Measurements from ENCODE around the gene BABAM2.

The BABAM2 gene

GRCh38 chr2:28219138-28219537 lies 328.6 kb downstream of the BABAM2 start:
- H3K4me3 ChIP-seq (ENCODE audit: low read length in 2 of 2) = no peak overlapping the region
- H3K27ac ChIP-seq (ENCODE audit: low read length) = no peak overlapping the region
- H3K9me3 ChIP-seq (ENCODE audit: control insufficient read depth in 2 of 2, low read length in 2 of 2) = no peaks in the 10 kb centered on the region
- no peak overlapping the region for H3K9ac ChIP-seq (ENCODE audit: low read length in 2 of 2)
- H3K27me3 ChIP-seq (ENCODE audit: control insufficient read depth in 1 of 2, insufficient read depth in 2 of 2, low read length in 2 of 2) = no peaks in the 10 kb centered on the region
- H3K4me1 ChIP-seq (ENCODE audit: control insufficient read depth, insufficient read depth, low read length) = no peaks in the 10 kb centered on the region
- H3K36me3 ChIP-seq (ENCODE audit: control insufficient read depth in 2 of 2, insufficient read depth in 2 of 2, low read length in 2 of 2) = no peaks in the 10 kb centered on the region

DNA sequence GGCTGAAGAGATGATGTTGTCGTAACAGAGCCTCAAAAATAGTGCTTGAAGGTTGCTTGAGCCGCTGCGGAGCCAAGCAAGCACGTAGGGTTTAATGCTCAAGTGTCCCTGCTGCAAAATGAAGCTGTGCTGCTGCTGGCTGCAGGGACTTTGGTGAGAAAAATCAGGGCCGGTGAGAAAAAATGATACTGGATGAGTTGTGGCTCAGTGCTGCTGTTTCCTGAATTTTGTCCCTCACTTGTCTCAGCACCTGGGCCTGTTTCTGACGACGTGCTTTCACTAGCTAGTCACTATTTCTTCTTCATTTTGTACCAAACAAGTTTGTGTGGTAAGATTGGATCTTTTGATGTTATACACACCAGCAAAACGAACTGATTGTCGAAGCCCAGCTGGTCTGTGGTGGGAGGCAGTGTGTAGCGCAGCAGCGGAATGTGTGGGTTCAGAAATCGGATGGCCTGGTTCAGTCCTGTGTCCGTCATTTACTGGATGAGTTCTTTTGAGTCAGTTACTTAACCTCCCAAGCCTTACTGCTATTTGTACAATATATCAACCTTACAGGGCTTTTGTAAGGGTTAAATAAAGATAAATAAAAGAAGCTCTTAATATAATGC lies 329.3 kb downstream of the BABAM2 start:
- Histone ChIP-seq H3K9me3 (ENCODE audit: control insufficient read depth in 2 of 2, low read length in 2 of 2) (no peaks in the 10 kb centered on the region), H3K9ac (ENCODE audit: low read length in 2 of 2) (no peak overlapping the region), H3K4me3 (ENCODE audit: low read length in 2 of 2) (no peak overlapping the region), H3K36me3 (ENCODE audit: control insufficient read depth in 2 of 2, insufficient read depth in 2 of 2, low read length in 2 of 2) (no peaks in the 10 kb centered on the region), H3K27ac (ENCODE audit: low read length) (no peak overlapping the region), H3K4me1 (ENCODE audit: control insufficient read depth, insufficient read depth, low read length) (no peaks in the 10 kb centered on the region), H3K27me3 (ENCODE audit: control insufficient read depth in 1 of 2, insufficient read depth in 2 of 2, low read length in 2 of 2) (no peaks in the 10 kb centered on the region)

DNA sequence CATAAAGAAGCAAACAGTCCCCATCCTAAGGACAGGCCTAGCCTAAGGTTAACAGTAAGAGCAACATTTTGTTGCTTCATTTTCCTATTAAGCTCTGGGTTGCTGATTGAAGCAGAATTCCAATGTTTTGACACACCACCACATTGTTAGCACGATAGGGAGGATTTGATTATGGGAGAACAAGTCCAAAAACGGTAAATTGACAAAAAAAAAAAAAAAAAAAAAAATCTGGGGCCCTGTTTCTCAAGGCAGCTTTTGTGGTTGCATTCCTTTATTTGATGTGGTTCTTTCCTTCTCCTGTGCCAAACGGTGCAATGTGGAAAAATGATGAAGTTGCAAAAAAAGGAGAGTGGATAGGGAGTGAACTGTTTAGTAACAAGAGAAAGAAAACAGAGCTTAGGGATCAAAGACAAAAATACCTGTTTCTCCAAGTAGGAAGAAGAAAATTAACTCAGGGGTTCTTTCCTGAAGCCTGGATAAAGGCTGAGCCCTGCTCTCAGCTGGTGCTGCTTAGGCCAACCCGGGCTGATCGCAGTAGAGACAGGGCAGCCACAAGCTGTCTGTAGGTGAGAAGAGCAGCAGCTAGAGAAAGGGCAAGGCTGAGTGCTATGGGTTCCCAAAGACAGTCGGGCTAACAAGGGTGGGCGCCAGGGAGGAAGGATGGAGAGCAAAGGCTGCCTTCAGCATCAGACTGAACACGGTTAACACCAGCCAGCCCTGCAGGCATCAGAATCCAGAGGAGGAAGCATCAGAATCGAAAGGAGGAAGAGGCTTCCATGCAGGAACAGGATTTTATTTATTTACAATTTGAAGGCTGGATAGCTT lies 334.3 kb downstream of the BABAM2 start:
- no peaks in the 10 kb centered on the region for H3K36me3 ChIP-seq (ENCODE audit: control insufficient read depth in 2 of 2, insufficient read depth in 2 of 2, low read length in 2 of 2)
- peak overlapping the region in 1 of 2 donors; percentile 31 for H3K9ac ChIP-seq (ENCODE audit: low read length in 2 of 2)
- peak overlapping the region in 1 of 2 donors; percentile 30 for H3K4me3 ChIP-seq (ENCODE audit: low read length in 2 of 2)
- H3K9me3 ChIP-seq (ENCODE audit: control insufficient read depth in 2 of 2, low read length in 2 of 2) = no peaks in the 10 kb centered on the region
- no peaks in the 10 kb centered on the region for H3K4me1 ChIP-seq (ENCODE audit: control insufficient read depth, insufficient read depth, low read length)
- H3K27me3 ChIP-seq (ENCODE audit: control insufficient read depth in 1 of 2, insufficient read depth in 2 of 2, low read length in 2 of 2) = no peaks in the 10 kb centered on the region
- H3K27ac ChIP-seq (ENCODE audit: low read length) = peak overlapping the region; percentile 19

GRCh38 chr2:28225473-28226080 lies 335.0 kb downstream of the BABAM2 start:
- Histone ChIP-seq H3K4me3 (ENCODE audit: low read length in 2 of 2) (no peak overlapping the region), H3K4me1 (ENCODE audit: control insufficient read depth, insufficient read depth, low read length) (no peaks in the 10 kb centered on the region), H3K27ac (ENCODE audit: low read length) (peak overlapping the region; percentile 19), H3K36me3 (ENCODE audit: control insufficient read depth in 2 of 2, insufficient read depth in 2 of 2, low read length in 2 of 2) (no peaks in the 10 kb centered on the region), H3K9me3 (ENCODE audit: control insufficient read depth in 2 of 2, low read length in 2 of 2) (no peaks in the 10 kb centered on the region), H3K27me3 (ENCODE audit: control insufficient read depth in 1 of 2, insufficient read depth in 2 of 2, low read length in 2 of 2) (no peaks in the 10 kb centered on the region), H3K9ac (ENCODE audit: low read length in 2 of 2) (no peak overlapping the region)

DNA sequence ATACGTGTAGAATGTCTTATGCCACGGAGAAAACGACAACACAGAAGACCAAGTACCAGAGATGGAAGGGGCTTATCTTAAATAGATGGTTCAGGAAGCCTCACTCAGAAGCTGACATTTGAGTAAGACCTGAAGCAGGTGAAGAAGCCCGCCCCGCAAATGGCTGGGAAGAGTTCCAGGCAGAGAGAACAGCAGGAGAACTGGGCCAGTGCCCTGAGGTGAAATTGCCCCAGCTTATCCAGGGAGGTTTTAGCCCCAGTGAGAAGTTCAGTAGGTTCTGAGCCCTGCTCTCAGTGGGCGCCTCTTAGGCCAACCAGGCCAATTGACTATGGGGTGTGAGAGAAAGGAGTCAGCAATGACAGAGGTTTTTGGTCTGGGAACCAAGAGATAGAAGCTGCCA lies 336.0 kb downstream of the BABAM2 start:
- Histone ChIP-seq H3K4me1 (ENCODE audit: control insufficient read depth, insufficient read depth, low read length) (peaks cover 6% of the 10 kb centered on the region), H3K27ac (ENCODE audit: low read length) (no peak overlapping the region), H3K36me3 (ENCODE audit: control insufficient read depth in 2 of 2, insufficient read depth in 2 of 2, low read length in 2 of 2) (no peaks in the 10 kb centered on the region), H3K9ac (ENCODE audit: low read length in 2 of 2) (no peak overlapping the region), H3K9me3 (ENCODE audit: control insufficient read depth in 2 of 2, low read length in 2 of 2) (no peaks in the 10 kb centered on the region), H3K27me3 (ENCODE audit: control insufficient read depth in 1 of 2, insufficient read depth in 2 of 2, low read length in 2 of 2) (no peaks in the 10 kb centered on the region), H3K4me3 (ENCODE audit: low read length in 2 of 2) (no peak overlapping the region)

- no peaks in the 10 kb centered on the region for H3K9me3 ChIP-seq (ENCODE audit: control insufficient read depth in 2 of 2, low read length in 2 of 2)
- H3K4me1 ChIP-seq (ENCODE audit: control insufficient read depth, insufficient read depth, low read length) = peaks cover 9% of the 10 kb centered on the region
- no peaks in the 10 kb centered on the region for H3K36me3 ChIP-seq (ENCODE audit: control insufficient read depth in 2 of 2, insufficient read depth in 2 of 2, low read length in 2 of 2)
- no peaks in the 10 kb centered on the region for H3K27me3 ChIP-seq (ENCODE audit: control insufficient read depth in 1 of 2, insufficient read depth in 2 of 2, low read length in 2 of 2)
- no peak overlapping the region for H3K4me3 ChIP-seq (ENCODE audit: low read length in 2 of 2)
- no peak overlapping the region for H3K27ac ChIP-seq (ENCODE audit: low read length)
- H3K9ac ChIP-seq (ENCODE audit: low read length in 2 of 2) = no peak overlapping the region
Observed at GRCh38 chr2:28227498-28227897, 337.0 kb downstream of the BABAM2 start.

DNA sequence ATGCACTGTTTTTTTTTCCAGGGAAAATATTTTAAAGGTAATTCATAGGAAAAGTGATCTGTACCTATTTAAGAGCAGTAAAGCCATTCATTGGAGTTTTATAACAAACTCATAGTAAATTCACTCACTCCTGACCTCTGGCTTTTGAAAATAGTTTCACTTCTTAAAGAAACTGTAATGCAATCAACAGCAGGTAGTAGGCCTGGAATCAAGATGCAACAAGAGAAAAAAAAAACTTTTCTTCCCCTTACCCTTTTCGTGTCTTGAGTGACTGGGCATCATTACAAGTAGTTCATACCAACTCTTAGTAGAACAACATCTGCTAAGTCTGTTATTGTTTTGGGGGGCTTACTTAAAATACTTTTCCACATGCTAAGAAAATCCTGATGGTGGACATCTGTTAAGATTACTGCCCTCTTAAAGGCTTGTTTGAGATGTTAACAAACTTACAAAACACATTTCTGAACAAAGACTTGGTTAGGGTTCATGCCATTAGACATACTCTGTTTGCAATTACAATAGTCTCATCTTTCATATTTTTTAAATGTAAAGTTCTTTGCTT lies 338.0 kb downstream of the BABAM2 start:
- Histone ChIP-seq H3K36me3 (ENCODE audit: control insufficient read depth in 2 of 2, insufficient read depth in 2 of 2, low read length in 2 of 2) (no peaks in the 10 kb centered on the region), H3K9me3 (ENCODE audit: control insufficient read depth in 2 of 2, low read length in 2 of 2) (no peaks in the 10 kb centered on the region), H3K4me1 (ENCODE audit: control insufficient read depth, insufficient read depth, low read length) (peaks cover 18% of the 10 kb centered on the region), H3K9ac (ENCODE audit: low read length in 2 of 2) (no peak overlapping the region), H3K27ac (ENCODE audit: low read length) (no peak overlapping the region), H3K27me3 (ENCODE audit: control insufficient read depth in 1 of 2, insufficient read depth in 2 of 2, low read length in 2 of 2) (no peaks in the 10 kb centered on the region), H3K4me3 (ENCODE audit: low read length in 2 of 2) (no peak overlapping the region)

DNA sequence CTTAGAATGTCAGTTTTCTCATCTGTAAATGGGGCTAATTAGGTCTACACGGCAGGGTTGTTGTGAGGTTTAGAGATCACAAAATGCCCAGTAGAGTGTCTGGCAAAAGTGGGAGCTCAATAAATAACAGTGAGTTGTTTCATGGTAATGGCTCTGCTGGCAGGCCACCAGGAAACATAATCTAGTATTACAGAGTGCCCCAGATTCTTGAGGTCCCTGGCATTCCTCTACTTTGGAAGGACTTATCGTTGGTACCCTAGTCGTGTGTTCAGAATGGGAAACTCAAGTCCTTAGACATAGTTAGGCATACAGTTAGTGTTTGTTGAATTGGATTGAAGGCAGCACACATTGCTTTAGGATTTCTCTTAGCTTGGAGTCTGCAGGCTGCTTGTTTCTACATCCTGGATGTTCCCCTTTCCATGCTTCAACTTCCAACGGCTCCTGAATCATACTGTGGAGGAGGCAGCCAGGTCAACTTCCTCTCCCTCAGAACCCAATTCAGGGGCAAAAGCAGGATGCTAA lies 340.6 kb downstream of the BABAM2 start:
- H3K4me1 ChIP-seq (ENCODE audit: control insufficient read depth, insufficient read depth, low read length) = peaks cover 18% of the 10 kb centered on the region
- H3K27ac ChIP-seq (ENCODE audit: low read length) = peak overlapping the region; percentile 53
- no peak overlapping the region for H3K4me3 ChIP-seq (ENCODE audit: low read length in 2 of 2)
- no peaks in the 10 kb centered on the region for H3K27me3 ChIP-seq (ENCODE audit: control insufficient read depth in 1 of 2, insufficient read depth in 2 of 2, low read length in 2 of 2)
- H3K9me3 ChIP-seq (ENCODE audit: control insufficient read depth in 2 of 2, low read length in 2 of 2) = no peaks in the 10 kb centered on the region
- no peaks in the 10 kb centered on the region for H3K36me3 ChIP-seq (ENCODE audit: control insufficient read depth in 2 of 2, insufficient read depth in 2 of 2, low read length in 2 of 2)
- H3K9ac ChIP-seq (ENCODE audit: low read length in 2 of 2) = no peak overlapping the region

DNA sequence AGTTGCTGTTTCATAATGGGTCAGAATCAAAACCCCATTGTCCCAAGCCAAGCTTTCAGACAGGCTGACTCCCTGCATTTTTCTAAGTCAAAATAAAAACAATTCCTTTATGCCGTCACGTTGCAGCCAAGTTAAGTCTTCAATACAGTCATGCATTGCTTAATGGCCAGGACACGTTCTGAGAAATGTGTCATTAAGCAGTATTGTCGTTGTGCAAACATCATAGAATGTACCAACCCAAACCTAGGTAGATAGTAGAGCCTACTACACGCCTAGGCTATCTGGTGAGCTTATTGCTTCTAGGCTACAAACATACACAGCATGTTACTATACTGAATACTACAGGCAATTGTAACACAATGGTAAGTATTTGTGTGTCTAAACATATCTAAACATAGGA lies 341.8 kb downstream of the BABAM2 start:
- Histone ChIP-seq H3K9me3 (ENCODE audit: control insufficient read depth in 2 of 2, low read length in 2 of 2) (no peaks in the 10 kb centered on the region), H3K4me1 (ENCODE audit: control insufficient read depth, insufficient read depth, low read length) (peaks cover 18% of the 10 kb centered on the region), H3K36me3 (ENCODE audit: control insufficient read depth in 2 of 2, insufficient read depth in 2 of 2, low read length in 2 of 2) (no peaks in the 10 kb centered on the region), H3K27ac (ENCODE audit: low read length) (no peak overlapping the region), H3K4me3 (ENCODE audit: low read length in 2 of 2) (no peak overlapping the region), H3K9ac (ENCODE audit: low read length in 2 of 2) (no peak overlapping the region), H3K27me3 (ENCODE audit: control insufficient read depth in 1 of 2, insufficient read depth in 2 of 2, low read length in 2 of 2) (no peaks in the 10 kb centered on the region)

- no peak overlapping the region for H3K4me3 ChIP-seq (ENCODE audit: low read length in 2 of 2)
- no peaks in the 10 kb centered on the region for H3K9me3 ChIP-seq (ENCODE audit: control insufficient read depth in 2 of 2, low read length in 2 of 2)
- no peak overlapping the region for H3K9ac ChIP-seq (ENCODE audit: low read length in 2 of 2)
- H3K27me3 ChIP-seq (ENCODE audit: control insufficient read depth in 1 of 2, insufficient read depth in 2 of 2, low read length in 2 of 2) = no peaks in the 10 kb centered on the region
- no peaks in the 10 kb centered on the region for H3K36me3 ChIP-seq (ENCODE audit: control insufficient read depth in 2 of 2, insufficient read depth in 2 of 2, low read length in 2 of 2)
- peaks cover 18% of the 10 kb centered on the region for H3K4me1 ChIP-seq (ENCODE audit: control insufficient read depth, insufficient read depth, low read length)
- H3K27ac ChIP-seq (ENCODE audit: low read length) = no peak overlapping the region
Observed at GRCh38 chr2:28233164-28233676, 342.7 kb downstream of the BABAM2 start.
